Keratinocyte (primary cell): ENCODE data around the gene KRTAP10-8.

Source experiments
- EZH2 ChIP-seq: IDR thresholded peaks from one replicate; pipeline ENCODE4 v1.6.1; 2012; ENCODE audit warnings: inconsistent platforms, mild to moderate bottlenecking, low read length, moderate library complexity
- TF ChIP-seq, protein P1 (sequence below), 3 experiments: IDR thresholded peaks in 1 of 3; conservative IDR thresholded peaks in 1 of 3; optimal IDR thresholded peaks in 1 of 3; 2 replicates in 2 of 3; 3 replicates in 1 of 3; pipeline versions ENCODE3 to v1.5.1; 2011; ENCODE audit warnings: low read length in 3 of 3, mild to moderate bottlenecking in 3 of 3, moderate library complexity in 2 of 3, control low read depth in 1 of 3, inconsistent platforms in 1 of 3; ENCODE audit not compliant: insufficient read depth in 2 of 3; ENCODE audit errors: extremely low read depth in 1 of 3

DNA sequence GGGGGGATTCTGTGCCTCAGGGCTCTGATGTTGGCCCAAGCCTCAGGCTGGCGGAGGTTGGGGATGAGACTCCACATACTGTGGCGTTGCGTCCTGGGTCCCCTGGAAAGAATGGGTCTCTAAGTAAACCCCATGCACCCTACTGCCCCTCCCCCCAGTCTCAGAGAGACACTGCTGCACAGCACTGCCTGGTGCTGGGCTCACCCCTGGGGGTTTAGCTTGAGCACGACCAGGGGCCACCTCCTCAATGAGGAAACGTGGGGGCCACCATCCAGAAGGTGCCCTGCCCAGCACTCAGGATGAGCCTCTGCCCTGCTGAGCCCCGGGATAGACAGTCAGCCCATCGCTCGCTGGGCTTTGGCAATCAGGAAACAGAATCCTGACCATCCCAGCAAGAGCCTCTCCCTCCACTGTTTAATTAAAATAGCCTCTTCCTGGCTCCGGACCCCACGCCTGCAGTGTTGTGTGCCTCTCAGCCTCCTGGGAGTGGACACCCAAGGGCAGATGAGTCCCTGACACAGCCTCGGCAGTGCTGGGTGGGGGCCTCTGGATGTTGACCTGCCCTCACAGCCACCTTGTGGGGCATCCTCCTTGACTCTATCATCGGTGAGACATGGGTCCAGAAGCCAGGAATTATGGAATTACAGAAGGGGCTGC, 41.9 kb upstream of the KRTAP10-8 start:
- TF ChIP-seq, protein P1, sequence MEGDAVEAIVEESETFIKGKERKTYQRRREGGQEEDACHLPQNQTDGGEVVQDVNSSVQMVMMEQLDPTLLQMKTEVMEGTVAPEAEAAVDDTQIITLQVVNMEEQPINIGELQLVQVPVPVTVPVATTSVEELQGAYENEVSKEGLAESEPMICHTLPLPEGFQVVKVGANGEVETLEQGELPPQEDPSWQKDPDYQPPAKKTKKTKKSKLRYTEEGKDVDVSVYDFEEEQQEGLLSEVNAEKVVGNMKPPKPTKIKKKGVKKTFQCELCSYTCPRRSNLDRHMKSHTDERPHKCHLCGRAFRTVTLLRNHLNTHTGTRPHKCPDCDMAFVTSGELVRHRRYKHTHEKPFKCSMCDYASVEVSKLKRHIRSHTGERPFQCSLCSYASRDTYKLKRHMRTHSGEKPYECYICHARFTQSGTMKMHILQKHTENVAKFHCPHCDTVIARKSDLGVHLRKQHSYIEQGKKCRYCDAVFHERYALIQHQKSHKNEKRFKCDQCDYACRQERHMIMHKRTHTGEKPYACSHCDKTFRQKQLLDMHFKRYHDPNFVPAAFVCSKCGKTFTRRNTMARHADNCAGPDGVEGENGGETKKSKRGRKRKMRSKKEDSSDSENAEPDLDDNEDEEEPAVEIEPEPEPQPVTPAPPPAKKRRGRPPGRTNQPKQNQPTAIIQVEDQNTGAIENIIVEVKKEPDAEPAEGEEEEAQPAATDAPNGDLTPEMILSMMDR (optimal IDR thresholded peaks at IDR 0.05 in 1 of 3, IDR thresholded peaks at IDR 0.05 in 1 of 3, conservative IDR thresholded peaks at IDR 0.05 in 1 of 3; ENCODE audit: extremely low read depth in 1 of 3, insufficient read depth in 2 of 3, low read length in 3 of 3), result no peak
- TF ChIP-seq EZH2, result no peak
